NT2/D1 (cell line): Measurements from ENCODE around the gene DACH2.

ENCODE experiments used
- DNase-seq: peaks from one replicate; pipeline ENCODE4 v3.0.0-alpha.2; 2011; ENCODE audit warnings: low read depth, low spot score
- H3K27me3 ChIP-seq: 2 replicates; pipeline ENCODE4 v1.6.0; 2011; ENCODE audit warnings: mild to moderate bottlenecking; ENCODE audit not compliant: insufficient read length, insufficient read depth
- H3K36me3 ChIP-seq: 2 replicates; pipeline ENCODE4 v1.6.1; 2011; ENCODE audit warnings: mild to moderate bottlenecking, low read length, mixed read lengths; ENCODE audit not compliant: insufficient read depth, insufficient read length
- H3K4me1 ChIP-seq: 2 replicates; pipeline ENCODE4 v1.5.1; 2011; ENCODE audit not compliant: insufficient read depth, insufficient read length
- H3K4me3 ChIP-seq: 2 replicates; pipeline ENCODE4 v1.5.1; 2011; ENCODE audit warnings: low read depth; ENCODE audit not compliant: insufficient read length
- H3K9ac ChIP-seq: 2 replicates; pipeline ENCODE4 v1.6.0; 2011; ENCODE audit warnings: low read depth; ENCODE audit not compliant: insufficient read length
- H3K9me3 ChIP-seq: 2 replicates; pipeline ENCODE4 v1.5.1; 2011; ENCODE audit warnings: mild to moderate bottlenecking, low read length; ENCODE audit not compliant: insufficient read depth
- SUZ12 ChIP-seq: IDR thresholded peaks from 2 replicates; pipeline ENCODE4 v1.6.1; 2011; ENCODE audit not compliant: insufficient read length, insufficient read depth; ENCODE audit errors: extremely low read depth
- YY1 ChIP-seq: IDR thresholded peaks from 2 replicates; pipeline ENCODE4 v1.6.1; 2011; ENCODE audit not compliant: insufficient read length, insufficient read depth
- ZNF274 ChIP-seq: IDR thresholded peaks from 2 replicates; pipeline ENCODE4 v1.6.1; 2011; ENCODE audit warnings: mild to moderate bottlenecking, low read depth, low read length

Gene DACH2

GRCh38 chrX:86724277-86724676 lies 576.0 kb downstream of the DACH2 start:
- no peaks in the 10 kb centered on the region for H3K4me1 ChIP-seq
- no peak for TF ChIP-seq YY1
- TF ChIP-seq ZNF274: no peak
- no peak for TF ChIP-seq SUZ12
- H3K9me3 ChIP-seq: peaks cover 20% of the 10 kb centered on the region; the same call in 1 of the 2 replicates
- no peak overlapping the region for H3K4me3 ChIP-seq
- no peaks in the 10 kb centered on the region for H3K27me3 ChIP-seq
- H3K9ac ChIP-seq: no peak overlapping the region
- no peaks in the 10 kb centered on the region for H3K36me3 ChIP-seq
- DNase-seq: no peak

GRCh38 chrX:86747091-86747490 lies 598.8 kb downstream of the DACH2 start:
- no peak overlapping the region for H3K4me3 ChIP-seq
- no peaks in the 10 kb centered on the region for H3K27me3 ChIP-seq
- H3K4me1 ChIP-seq: no peaks in the 10 kb centered on the region
- no peak for DNase-seq
- H3K9me3 ChIP-seq: no peaks in the 10 kb centered on the region
- H3K9ac ChIP-seq: no peak overlapping the region
- TF ChIP-seq YY1 (no peak), SUZ12 (no peak), ZNF274 (no peak)
- no peaks in the 10 kb centered on the region for H3K36me3 ChIP-seq

- Histone ChIP-seq H3K9ac (no peak overlapping the region), H3K4me3 (no peak overlapping the region), H3K36me3 (no peaks in the 10 kb centered on the region), H3K4me1 (peaks cover 2% of the 10 kb centered on the region), H3K9me3 (peaks cover 20% of the 10 kb centered on the region), H3K27me3 (no peaks in the 10 kb centered on the region)
- TF ChIP-seq SUZ12: no peak
- no peak for TF ChIP-seq ZNF274
- TF ChIP-seq YY1: no peak
- peak; percentile 58 for DNase-seq
These were observed 657.0 kb downstream of the DACH2 start for GRCh38 chrX:86805241-86805640.

- no peak overlapping the region for H3K9ac ChIP-seq
- peaks cover 20% of the 10 kb centered on the region for H3K9me3 ChIP-seq
- peak; percentile 20 for DNase-seq
- peaks cover 2% of the 10 kb centered on the region for H3K4me1 ChIP-seq
- no peak overlapping the region for H3K4me3 ChIP-seq
- no peaks in the 10 kb centered on the region for H3K36me3 ChIP-seq
- H3K27me3 ChIP-seq: no peaks in the 10 kb centered on the region
- TF ChIP-seq ZNF274 (no peak), YY1 (no peak), SUZ12 (no peak)
These were observed 658.5 kb downstream of the DACH2 start for GRCh38 chrX:86806786-86807185.

- peaks cover 2% of the 10 kb centered on the region for H3K4me1 ChIP-seq
- no peak for DNase-seq
- H3K27me3 ChIP-seq: no peaks in the 10 kb centered on the region
- H3K4me3 ChIP-seq: no peak overlapping the region
- H3K9ac ChIP-seq: no peak overlapping the region
- no peaks in the 10 kb centered on the region for H3K36me3 ChIP-seq
- H3K9me3 ChIP-seq: peaks cover 9% of the 10 kb centered on the region
- TF ChIP-seq YY1: no peak
- no peak for TF ChIP-seq SUZ12
- TF ChIP-seq ZNF274: no peak
These were observed 661.4 kb downstream of the DACH2 start for GRCh38 chrX:86809651-86810050.

- no peak for TF ChIP-seq SUZ12
- no peak for TF ChIP-seq YY1
- TF ChIP-seq ZNF274: no peak
- DNase-seq: no peak
- Histone ChIP-seq H3K36me3 (no peaks in the 10 kb centered on the region), H3K27me3 (no peaks in the 10 kb centered on the region), H3K9me3 (0 out of 2 replicates have a peak, but pooled peaks cover under 1% of the 10 kb centered on the region), H3K4me1 (no peaks in the 10 kb centered on the region), H3K4me3 (no peak overlapping the region), H3K9ac (no peak overlapping the region)
These were observed 681.5 kb downstream of the DACH2 start for GRCh38 chrX:86829786-86830185.

- H3K4me3 ChIP-seq: no peak overlapping the region
- no peak overlapping the region for H3K9ac ChIP-seq
- TF ChIP-seq SUZ12 (no peak), YY1 (no peak)
- no peaks in the 10 kb centered on the region for H3K36me3 ChIP-seq
- no peaks in the 10 kb centered on the region for H3K27me3 ChIP-seq
- no peaks in the 10 kb centered on the region for H3K9me3 ChIP-seq
- no peak for DNase-seq
- H3K4me1 ChIP-seq: no peaks in the 10 kb centered on the region
These were observed 682.4 kb downstream of the DACH2 start for GRCh38 chrX:86830685-86831084.

- Histone ChIP-seq H3K4me3 (no peak overlapping the region), H3K4me1 (no peaks in the 10 kb centered on the region), H3K9me3 (no peaks in the 10 kb centered on the region), H3K9ac (no peak overlapping the region), H3K36me3 (no peaks in the 10 kb centered on the region), H3K27me3 (no peaks in the 10 kb centered on the region)
- TF ChIP-seq ZNF274 (no peak), YY1 (no peak), SUZ12 (no peak)
- no peak for DNase-seq
These were observed 696.9 kb downstream of the DACH2 start for GRCh38 chrX:86845101-86845500.
